Hematopoietic multipotent progenitor cell (in vitro differentiated cells): ENCODE measurements around the gene THSD7A. TPM values are rescaled to one million over a fixed set of nuclear protein-coding genes. Genes with fewer than 3 reads are reported as not detected.

Experiments
- DNase-seq, 3 donors: peaks; one replicate each; pipeline ENCODE4 v3.0.0-alpha.2; 2011 to 2015; ENCODE audit warnings: low read depth in 2 of 3, low spot score in 2 of 3
- total RNA-seq: library from RNA; depleted of rRNA; stranded (reverse); fragments of >200 nt; gene quantifications from one replicate; pipeline ENCODE4 v1.2.3, GENCODE V29; 2012

The THSD7A gene
- total RNA-seq, 1 donor: 0.81 TPM

- no peak for DNase-seq
These were observed 77.9 kb downstream of the THSD7A start for GRCh38 chr7:11754123-11754522.

GRCh38 chr7:11753433-11753832, 78.6 kb downstream of the THSD7A start:
- no peak for DNase-seq

DNA sequence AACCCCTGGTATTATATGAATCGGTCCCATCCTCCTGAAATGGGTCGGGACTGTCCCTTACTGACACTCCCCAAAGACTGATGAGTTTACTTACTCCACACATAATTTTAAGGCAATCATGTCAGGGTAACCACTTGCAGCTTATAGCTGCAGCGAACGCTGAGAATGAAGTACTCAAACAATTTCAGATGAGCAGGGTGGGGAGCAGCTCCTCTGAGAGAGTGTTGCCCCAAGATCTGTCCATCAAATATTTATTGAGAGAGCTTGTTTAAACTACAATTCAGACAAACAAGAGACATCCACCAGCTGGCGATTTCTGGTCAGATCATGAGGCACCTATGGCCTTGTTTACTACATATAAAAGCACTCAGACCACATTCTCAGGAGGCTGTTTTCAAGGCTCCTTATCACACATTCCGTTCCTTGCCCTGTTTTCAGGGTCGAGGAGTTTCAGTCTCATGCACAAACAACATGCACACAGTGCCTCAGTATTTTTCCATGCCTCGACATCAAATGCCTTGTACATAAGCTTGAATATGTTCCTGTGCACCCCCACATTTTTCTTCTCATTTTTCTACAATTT, 80.1 kb downstream of the THSD7A start:
- no peak for DNase-seq

DNA sequence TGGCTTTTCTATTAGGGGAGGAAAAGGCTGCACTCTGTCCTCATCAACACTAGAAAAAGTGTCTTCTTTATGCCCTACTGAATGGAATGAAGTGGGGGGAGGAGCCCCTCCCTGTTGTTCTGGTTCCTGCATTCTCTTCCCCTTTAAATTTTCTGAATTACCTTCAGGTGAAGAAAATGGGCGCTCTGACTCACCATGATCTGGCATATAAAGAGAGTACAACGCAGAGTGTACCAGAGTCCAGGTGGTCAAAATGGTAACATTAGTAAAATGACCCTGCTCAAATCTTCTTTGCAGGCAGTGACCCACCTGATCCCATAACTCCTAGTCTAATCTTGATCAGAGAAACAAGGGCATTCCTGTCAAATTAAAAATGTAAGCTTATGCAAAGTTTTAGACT, 80.7 kb downstream of the THSD7A start:
- DNase-seq: no peak

GRCh38 chr7:11750191-11750590, 81.8 kb downstream of the THSD7A start:
- DNase-seq: no peak

DNA sequence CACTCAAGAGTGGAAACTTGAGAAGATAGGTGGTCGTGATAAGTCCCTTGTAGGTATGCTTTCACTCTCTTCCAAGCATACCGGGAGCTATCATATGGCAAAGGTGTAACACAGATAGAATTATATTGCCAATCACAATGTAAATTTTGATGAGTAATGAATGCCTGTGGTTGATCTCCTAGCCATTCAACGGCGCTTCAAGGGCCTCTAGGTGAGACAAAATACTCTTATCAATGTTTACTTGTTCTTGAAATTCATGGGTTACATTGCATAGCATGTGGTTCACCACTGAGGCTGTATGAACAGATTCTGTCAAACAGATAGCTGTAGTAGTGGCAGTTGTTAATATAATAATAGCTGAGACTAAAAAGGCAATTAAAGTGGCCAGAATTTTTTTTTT, 82.4 kb downstream of the THSD7A start:
- no peak for DNase-seq

DNA sequence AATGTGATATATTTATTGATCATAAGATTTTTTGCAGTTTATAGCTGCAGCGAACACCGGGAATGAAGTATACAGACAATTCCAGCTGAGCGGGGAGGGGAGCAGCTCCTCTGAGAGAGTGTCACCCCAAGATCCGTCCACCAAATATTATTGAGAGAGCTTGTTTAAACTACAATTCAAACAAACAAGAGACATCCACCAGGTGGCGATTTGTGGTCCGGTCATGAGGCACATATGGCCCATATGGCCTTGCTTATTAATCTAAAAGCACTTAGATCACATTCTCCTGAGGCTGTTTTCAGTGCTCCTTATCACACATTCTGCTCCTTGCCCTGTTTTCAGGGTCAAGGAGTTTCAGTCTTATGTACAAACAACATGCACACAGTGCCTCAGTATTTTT, 83.1 kb downstream of the THSD7A start:
- DNase-seq: no peak

GRCh38 chr7:11747715-11748485, 84.1 kb downstream of the THSD7A start:
- no peak for DNase-seq

- no peak for DNase-seq
These were observed 85.4 kb downstream of the THSD7A start for GRCh38 chr7:11746591-11746990.

- DNase-seq: no peak
These were observed 88.5 kb downstream of the THSD7A start for GRCh38 chr7:11743548-11743947.

- no peak for DNase-seq
These were observed 89.0 kb downstream of the THSD7A start for GRCh38 chr7:11743016-11743415.

GRCh38 chr7:11742496-11742895, 89.5 kb downstream of the THSD7A start:
- no peak for DNase-seq

- DNase-seq: no peak
These were observed 94.3 kb downstream of the THSD7A start for GRCh38 chr7:11737723-11738122.

DNA sequence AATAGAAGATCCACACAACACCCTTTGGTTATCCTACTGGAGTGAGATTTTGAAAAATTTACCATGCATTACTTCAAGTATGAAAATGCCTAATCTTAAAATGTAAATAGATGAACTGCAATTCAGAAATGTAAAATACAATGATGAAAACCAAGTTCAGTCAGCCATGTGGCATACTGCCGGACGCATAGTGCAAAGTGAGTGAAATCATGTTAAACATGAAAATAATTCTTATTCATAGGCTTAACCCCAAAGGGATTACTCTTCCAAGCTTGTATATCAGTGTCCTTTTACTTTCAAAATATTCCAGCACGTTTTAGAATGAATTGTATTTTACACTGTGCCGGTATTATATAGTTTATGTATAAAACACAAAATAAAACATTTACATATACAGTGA, 99.8 kb downstream of the THSD7A start:
- DNase-seq: no peak

DNA sequence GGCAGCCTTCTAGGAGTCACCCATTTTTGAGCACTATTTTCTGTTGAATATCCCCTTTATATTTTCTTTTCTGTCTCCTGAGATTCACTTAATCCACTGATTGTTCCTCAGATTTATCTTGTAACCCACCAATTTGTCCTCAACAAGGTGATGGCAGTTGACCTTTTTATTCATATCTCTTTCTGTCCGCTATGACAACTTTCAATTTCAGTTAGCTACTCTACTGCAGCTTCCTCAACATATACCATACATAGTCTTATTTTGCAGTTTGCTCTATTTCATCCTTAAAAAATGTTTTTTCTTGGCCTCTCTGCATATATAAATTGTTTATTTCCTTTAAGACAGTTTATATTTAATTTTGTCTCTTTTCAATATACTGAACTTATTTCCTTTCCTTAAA, 101.3 kb downstream of the THSD7A start:
- no peak for DNase-seq

DNA sequence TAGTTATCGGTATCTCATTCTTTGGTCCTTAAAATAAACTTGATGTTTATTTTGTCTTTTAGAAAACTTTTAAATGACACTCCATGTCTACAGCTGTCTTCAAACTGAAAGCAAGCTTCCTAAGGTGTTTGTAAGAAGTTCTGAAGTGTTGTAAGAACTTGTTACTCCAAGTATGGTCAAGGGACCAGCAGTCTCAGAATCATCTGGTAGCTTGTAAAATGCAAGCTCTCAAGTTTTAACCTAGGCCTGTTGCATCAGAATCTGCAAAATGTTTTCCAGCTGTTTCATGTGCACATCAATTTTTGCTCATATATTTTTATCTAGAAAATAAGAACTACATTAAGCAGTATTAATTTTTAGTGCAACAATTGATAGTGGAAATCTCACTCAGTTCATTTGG, 104.1 kb downstream of the THSD7A start:
- no peak for DNase-seq

DNA sequence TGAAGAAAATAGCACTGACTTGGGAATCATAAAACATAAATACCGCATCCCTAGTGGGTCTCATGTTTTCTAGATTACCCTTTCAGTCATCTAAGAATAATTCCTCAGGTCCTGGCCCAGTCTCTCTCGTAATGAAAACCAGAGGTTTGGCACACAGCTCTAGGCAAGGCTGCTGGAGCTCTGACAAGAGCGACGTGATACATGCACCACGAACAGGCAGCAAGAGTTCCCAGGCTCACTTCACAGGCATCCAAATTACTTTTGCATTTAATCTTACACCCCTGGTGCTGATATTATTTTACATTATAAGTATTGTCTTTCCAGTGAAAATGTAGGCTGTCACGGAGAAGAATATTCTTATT, 105.2 kb downstream of the THSD7A start:
- no peak for DNase-seq

GRCh38 chr7:11726001-11726793, 105.8 kb downstream of the THSD7A start:
- DNase-seq: no peak

DNA sequence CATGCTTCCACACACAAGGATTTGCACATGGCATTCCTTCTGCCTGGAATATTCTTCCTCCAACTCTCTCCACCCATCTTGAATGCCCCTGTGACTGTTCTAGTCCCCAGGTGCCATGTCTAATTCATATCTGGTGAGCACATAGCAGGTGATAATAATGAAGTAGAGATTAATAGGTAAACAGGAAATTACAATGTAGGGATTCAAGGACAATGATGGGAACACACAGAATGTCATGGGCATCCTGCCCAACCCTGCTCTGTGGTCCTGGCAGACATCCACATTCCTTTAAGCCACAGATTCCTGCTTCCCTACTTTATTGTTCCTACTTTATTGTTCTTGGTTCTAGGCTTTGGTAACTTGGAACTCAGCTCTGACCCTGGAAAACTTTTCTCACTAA, 115.8 kb downstream of the THSD7A start:
- no peak for DNase-seq

- DNase-seq: no peak
These were observed 117.3 kb downstream of the THSD7A start for GRCh38 chr7:11714676-11715075.

GRCh38 chr7:11714205-11714604, 117.8 kb downstream of the THSD7A start:
- DNase-seq: no peak

DNA sequence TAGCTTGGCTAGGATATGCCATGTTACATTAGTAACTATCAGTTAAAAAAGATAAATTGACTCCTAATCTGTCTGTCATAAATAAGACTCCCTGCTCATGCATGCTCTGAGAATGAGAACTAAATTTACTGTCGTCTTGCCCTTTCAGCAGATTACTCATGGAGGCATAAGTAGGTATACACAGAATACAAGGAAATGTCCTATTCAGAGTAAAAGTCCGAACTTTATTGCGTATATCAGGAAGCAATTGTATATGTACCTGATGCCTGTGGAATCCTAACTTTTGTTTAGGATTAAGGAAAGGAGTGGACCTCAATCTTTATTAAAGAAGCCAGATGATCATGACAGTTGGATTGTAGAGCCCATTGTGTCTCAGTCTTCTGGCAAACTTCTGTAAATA, 118.6 kb downstream of the THSD7A start:
- DNase-seq: no peak
